B cell (primary cell): Measurements from ENCODE around the gene ZMIZ1. TPM values are rescaled to one million over a fixed set of nuclear protein-coding genes. Genes with fewer than 3 reads are reported as not detected.

Experiments
- ATAC-seq: fragments of 200-7000 bp; cut with Tn5 transposase; one replicate; pipeline ENCODE4 v1.10.0; 2021; ENCODE audit warnings: low read depth, mild to moderate bottlenecking, moderate number of reproducible peaks, moderate library complexity
- CTCF ChIA-PET: fragments of 350-600 bp; sonication (Branson Sonifier 250); formaldehyde crosslinking; loops from one replicate; lab custom pipeline; 2021; ENCODE audit warnings: antibody characterized with exemption, inconsistent platforms; lab: Charles Lee
- POLR2A ChIA-PET: fragments of 350-600 bp; sonication (Branson Sonifier 250); formaldehyde crosslinking; loops from one replicate; lab custom pipeline; 2021; ENCODE audit warnings: antibody characterized with exemption; lab: Charles Lee
- DNase-seq: peaks from one replicate; pipeline ENCODE4 v3.0.0; 2013
- H2AFZ ChIP-seq: 2 replicates; pipeline ENCODE4 v1.6.1; 2012; ENCODE audit warnings: mild to moderate bottlenecking, low read depth, low read length; ENCODE audit not compliant: insufficient read depth, poor library complexity, severe bottlenecking
- H3K27ac ChIP-seq, 2 donors: 1 replicate in 1 of 2; 2 replicates in 1 of 2; pipeline ENCODE4 v1.5.1; 2012 to 2013; ENCODE audit warnings: low read length in 2 of 2, mild to moderate bottlenecking in 2 of 2, moderate library complexity in 1 of 2
- H3K27me3 ChIP-seq, 4 experiments: fragments of 200-600 bp in 1 of 4; sonication (generic) in 1 of 4; replicated peaks in 1 of 4; 1 replicate in 2 of 4; 2 replicates in 2 of 4; pipeline versions ENCODE4 v1.6.1 to v1.7.0; 2013 to 2016; ENCODE audit warnings: low read length in 3 of 4, mild to moderate bottlenecking in 2 of 4, mixed read lengths in 1 of 4, moderate library complexity in 1 of 4; ENCODE audit not compliant: insufficient read depth in 4 of 4, control insufficient read depth in 3 of 4; ENCODE audit errors: control extremely low read depth in 1 of 4
- H3K36me3 ChIP-seq, 2 experiments: replicated peaks in 1 of 2; 1 replicate in 1 of 2; 2 replicates in 1 of 2; pipeline versions ENCODE4 v1.6.1 to v1.7.1; 2013; ENCODE audit warnings: low read length in 1 of 2; ENCODE audit not compliant: insufficient read depth in 2 of 2, control insufficient read depth in 1 of 2; ENCODE audit errors: control extremely low read depth in 1 of 2, extremely low read depth in 1 of 2
- H3K4me1 ChIP-seq, 2 donors: fragments of 200-600 bp in 1 of 2; sonication (generic) in 1 of 2; 1 replicate in 1 of 2; 2 replicates in 1 of 2; pipeline versions ENCODE4 v1.5.1 to v1.6.1; 2013 to 2017; ENCODE audit warnings: low read length in 2 of 2; ENCODE audit not compliant: control insufficient read depth in 2 of 2, insufficient read depth in 2 of 2
- H3K4me2 ChIP-seq: replicated peaks from 2 replicates; pipeline ENCODE3; 2012; ENCODE audit warnings: mild to moderate bottlenecking, low read depth, low read length; ENCODE audit not compliant: poor library complexity, severe bottlenecking
- H3K4me3 ChIP-seq, 5 experiments: fragments of 200-600 bp in 1 of 5; sonication (generic) in 1 of 5; 1 replicate in 3 of 5; 2 replicates in 2 of 5; pipeline versions ENCODE4 v1.5.1 to v1.7.0; 2011 to 2016; ENCODE audit warnings: low read length in 4 of 5, mild to moderate bottlenecking in 4 of 5, low read depth in 2 of 5, control low read depth in 1 of 5, moderate library complexity in 1 of 5; ENCODE audit not compliant: insufficient read depth in 1 of 5; ENCODE audit errors: control extremely low read depth in 1 of 5, extremely low read depth in 1 of 5
- H3K79me2 ChIP-seq: fragments of 200-600 bp; sonication (generic); one replicate; pipeline ENCODE4 v1.6.0; 2016; ENCODE audit warnings: low read length; ENCODE audit not compliant: control insufficient read depth, insufficient read depth
- H3K9ac ChIP-seq: fragments of 200-600 bp; sonication (generic); 2 replicates; pipeline ENCODE4 v1.6.1; 2017; ENCODE audit warnings: mild to moderate bottlenecking, low read length, moderate library complexity
- H3K9me3 ChIP-seq, 3 donors: one replicate each; pipeline versions ENCODE4 v1.6.1 to v1.7.1; 2013; ENCODE audit warnings: low read length in 2 of 3; ENCODE audit not compliant: control insufficient read depth in 2 of 3, insufficient read depth in 1 of 3; ENCODE audit errors: control extremely low read depth in 1 of 3
- H4K20me1 ChIP-seq: 2 replicates; pipeline ENCODE4 v1.6.0; 2012; ENCODE audit warnings: mild to moderate bottlenecking, low read length; ENCODE audit not compliant: insufficient read depth, control insufficient read depth, poor library complexity, severe bottlenecking
- H3K27ac Mint-ChIP-seq: one replicate; pipeline ENCODE4 v1.8.0; 2021; ENCODE audit warnings: mixed read lengths
- H3K27me3 Mint-ChIP-seq: one replicate; pipeline ENCODE4 v1.8.0; 2021; ENCODE audit warnings: mixed read lengths
- H3K4me1 Mint-ChIP-seq: one replicate; pipeline ENCODE4 v1.8.0; 2021; ENCODE audit warnings: mixed read lengths
- H3K4me3 Mint-ChIP-seq: one replicate; pipeline ENCODE4 v1.8.0; 2021; ENCODE audit warnings: mixed read lengths
- H3K9me3 Mint-ChIP-seq: one replicate; pipeline ENCODE4 v1.8.0; 2022; ENCODE audit warnings: mixed read lengths; ENCODE audit not compliant: insufficient read depth
- EZH2 ChIP-seq: IDR thresholded peaks from 2 replicates; pipeline ENCODE4 v1.6.1; 2012; ENCODE audit warnings: borderline replicate concordance, low read depth, mild to moderate bottlenecking, moderate library complexity, low read length; ENCODE audit not compliant: insufficient read depth, poor library complexity, severe bottlenecking
- WGBS: methylation state at CpG from one replicate; pipeline ENCODE4 v1.1.5; 2013; ENCODE audit warnings: missing lambda C conversion rate; ENCODE audit not compliant: insufficient coverage; 5-methylcytosine and 5-hydroxymethylcytosine counted together
- intact Hi-C: fragments of 100-400 bp; cut with micrococcal nuclease; formaldehyde crosslinking; loops from one replicate; pipeline ENCODE4 v1.10.0; 2022
- polyA plus RNA-seq: library from polyadenylated mRNA; depleted of rRNA; stranded (reverse); fragments of >200 nt; gene quantifications from 2 replicates; pipeline ENCODE4 v1.2.3, GENCODE V29; 2012
- total RNA-seq, 2 donors: library from RNA; stranded (reverse); fragments of 120-200 nt in 1 of 2; gene quantifications; 1 replicate in 1 of 2; 2 replicates in 1 of 2; pipeline versions ENCODE4 v1.2.3 to v1.2.4, GENCODE V29; 2013 to 2022
- TF ChIP-seq, protein P1 (sequence below): fragments of 200-600 bp; IDR thresholded peaks from one replicate; pipeline ENCODE4 v1.8.0; 2022; ENCODE audit warnings: antibody characterized with exemption, mild to moderate bottlenecking

ZMIZ1 gene
- total and polyA plus RNA-seq, 2 donors (not counting 1 experiment from before 2014, with no cell fraction given) = 14.3 to 64.9 TPM

DNA sequence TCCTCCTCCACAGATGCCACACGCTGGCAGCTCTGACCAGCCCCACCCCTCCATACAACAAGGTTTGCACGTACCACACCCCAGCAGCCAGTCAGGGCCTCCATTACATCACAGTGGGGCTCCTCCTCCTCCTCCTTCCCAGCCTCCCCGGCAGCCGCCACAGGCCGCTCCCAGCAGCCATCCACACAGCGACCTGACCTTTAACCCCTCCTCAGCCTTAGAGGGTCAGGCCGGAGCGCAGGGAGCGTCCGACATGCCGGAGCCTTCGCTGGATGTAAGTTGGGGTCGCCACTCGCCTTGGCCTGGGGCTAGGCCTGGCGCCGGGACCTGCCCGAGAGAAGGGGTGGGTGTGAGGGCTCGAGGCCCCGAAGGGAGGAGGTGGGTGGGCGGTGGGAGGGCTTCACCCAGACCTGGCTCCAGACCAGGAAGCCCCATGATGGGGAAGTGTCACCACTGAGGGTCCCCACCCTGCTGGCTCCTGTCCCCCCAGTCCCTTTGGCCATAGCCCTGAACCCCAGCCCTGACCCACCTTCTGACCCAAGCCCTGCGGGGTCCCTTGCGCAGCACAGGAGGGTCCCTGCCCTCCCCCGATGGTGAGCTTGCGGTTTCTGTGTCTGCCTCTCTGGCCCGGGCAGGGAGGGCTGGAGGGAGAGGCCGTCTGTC is 242.3 kb downstream of the ZMIZ1 start:
- H3K79me2 ChIP-seq = no peaks in the 10 kb centered on the region
- Mint-ChIP-seq H3K4me1 (peaks cover 3% of the 10 kb centered on the region), H3K27ac (no peak overlapping the region), H3K9me3 (no peaks in the 10 kb centered on the region), H3K27me3 (no peaks in the 10 kb centered on the region), H3K4me3 (no peak overlapping the region)
- no peaks in the 10 kb centered on the region for H3K9me3 ChIP-seq
- no peak overlapping the region for H2AFZ ChIP-seq
- CTCF ChIA-PET = interaction anchor here (1.1 kb wide), 1 partner anchor 64 kb away, joined by 5 read pairs; no protein-coding TSS in a partner anchor
- no peaks in the 10 kb centered on the region for H3K4me1 ChIP-seq
- 96% methylated on average over 11 of the region's 26 CpGs for WGBS
- TF ChIP-seq EZH2 = no peak
- TF ChIP-seq, protein P1, sequence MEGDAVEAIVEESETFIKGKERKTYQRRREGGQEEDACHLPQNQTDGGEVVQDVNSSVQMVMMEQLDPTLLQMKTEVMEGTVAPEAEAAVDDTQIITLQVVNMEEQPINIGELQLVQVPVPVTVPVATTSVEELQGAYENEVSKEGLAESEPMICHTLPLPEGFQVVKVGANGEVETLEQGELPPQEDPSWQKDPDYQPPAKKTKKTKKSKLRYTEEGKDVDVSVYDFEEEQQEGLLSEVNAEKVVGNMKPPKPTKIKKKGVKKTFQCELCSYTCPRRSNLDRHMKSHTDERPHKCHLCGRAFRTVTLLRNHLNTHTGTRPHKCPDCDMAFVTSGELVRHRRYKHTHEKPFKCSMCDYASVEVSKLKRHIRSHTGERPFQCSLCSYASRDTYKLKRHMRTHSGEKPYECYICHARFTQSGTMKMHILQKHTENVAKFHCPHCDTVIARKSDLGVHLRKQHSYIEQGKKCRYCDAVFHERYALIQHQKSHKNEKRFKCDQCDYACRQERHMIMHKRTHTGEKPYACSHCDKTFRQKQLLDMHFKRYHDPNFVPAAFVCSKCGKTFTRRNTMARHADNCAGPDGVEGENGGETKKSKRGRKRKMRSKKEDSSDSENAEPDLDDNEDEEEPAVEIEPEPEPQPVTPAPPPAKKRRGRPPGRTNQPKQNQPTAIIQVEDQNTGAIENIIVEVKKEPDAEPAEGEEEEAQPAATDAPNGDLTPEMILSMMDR = no peak
- H3K36me3 ChIP-seq = peaks cover 0 to 59% of the 10 kb centered on the region in 2 experiments
- H3K4me2 ChIP-seq = no peak overlapping the region
- intact Hi-C loops = no loop called here
- no peak for ATAC-seq
- POLR2A ChIA-PET = no interaction called here
- H3K27me3 ChIP-seq = no peaks in the 10 kb centered on the region
- no peak for DNase-seq
- no peaks in the 10 kb centered on the region for H4K20me1 ChIP-seq
- no peak overlapping the region for H3K27ac ChIP-seq
- H3K9ac ChIP-seq = no peak overlapping the region
- no peak overlapping the region for H3K4me3 ChIP-seq

DNA sequence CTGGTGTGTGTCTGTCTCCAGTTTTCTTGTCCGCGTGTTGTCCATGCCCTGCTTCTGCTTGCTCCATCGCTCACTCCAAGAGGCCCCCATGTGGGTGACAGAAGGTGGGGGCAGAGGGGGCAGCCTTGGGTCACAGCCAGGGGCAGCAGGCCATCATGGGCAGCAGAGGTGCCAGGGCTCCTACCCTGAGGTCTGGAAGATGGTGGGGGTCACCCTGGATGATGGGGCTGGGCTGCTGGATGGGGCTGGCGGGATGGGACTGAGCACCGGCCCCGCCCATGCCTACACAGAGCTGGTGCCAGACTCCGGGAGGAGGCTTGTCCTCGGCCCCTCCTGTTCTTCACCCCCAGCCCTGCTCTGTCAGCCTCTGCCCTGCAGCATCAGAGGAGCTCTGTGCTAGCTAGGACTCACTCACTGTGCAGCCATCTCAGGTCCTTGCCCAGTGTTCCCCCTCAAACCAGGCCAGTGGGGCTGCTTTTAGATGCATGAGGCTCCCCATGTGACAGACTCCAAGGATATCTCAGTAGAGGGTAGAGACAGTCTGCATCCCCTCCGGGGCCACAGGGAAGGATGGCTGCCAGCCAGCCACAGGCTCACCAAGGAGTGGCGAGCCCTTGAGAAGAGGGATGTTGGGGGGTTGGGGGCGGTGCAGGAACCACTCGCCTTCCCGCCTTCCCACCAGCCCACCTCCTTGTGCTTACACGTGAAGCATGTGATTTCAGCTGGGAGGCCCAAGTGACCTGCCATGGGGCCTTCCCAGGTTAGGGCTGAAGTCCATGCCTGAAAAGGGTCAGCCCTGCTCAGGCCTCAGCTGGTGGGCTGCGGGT is 243.0 kb downstream of the ZMIZ1 start:
- ChIA-PET POLR2A (no interaction called here), CTCF (interaction anchor here (1.1 kb wide), 1 partner anchor 63 kb away, joined by 5 read pairs; no protein-coding TSS in a partner anchor)
- Mint-ChIP-seq H3K27ac (no peak overlapping the region), H3K4me3 (no peak overlapping the region), H3K4me1 (peaks cover 9% of the 10 kb centered on the region), H3K9me3 (no peaks in the 10 kb centered on the region), H3K27me3 (no peaks in the 10 kb centered on the region)
- Histone ChIP-seq H3K27ac (no peak overlapping the region), H3K9me3 (no peaks in the 10 kb centered on the region), H3K4me3 (no peak overlapping the region), H3K79me2 (no peaks in the 10 kb centered on the region), H3K4me2 (no peak overlapping the region), H2AFZ (no peak overlapping the region), H3K4me1 (peaks cover 5% of the 10 kb centered on the region in 2 donors), H3K27me3 (no peaks in the 10 kb centered on the region), H4K20me1 (no peaks in the 10 kb centered on the region), H3K9ac (no peak overlapping the region), H3K36me3 (peaks cover 0 to 52% of the 10 kb centered on the region in 2 experiments)
- no peak for TF ChIP-seq EZH2
- TF ChIP-seq, protein P1 = no peak
- ATAC-seq = no peak
- DNase-seq = no peak
- intact Hi-C loops = no loop called here
- WGBS = 96% methylated on average over 13 of the region's 15 CpGs
